Loucy (cell line): ENCODE data around the gene CD74.

Experiments
- H2AFZ ChIP-seq: fragments of 200-600 bp; sonication (generic); 2 replicates; pipeline ENCODE4 v1.6.0; 2016; ENCODE audit warnings: antibody characterized with exemption, mild to moderate bottlenecking, low read length, moderate library complexity
- H3F3A ChIP-seq: fragments of 200-600 bp; 2 replicates; pipeline ENCODE4 v1.6.0; 2016; ENCODE audit warnings: antibody characterized with exemption, low read depth, mild to moderate bottlenecking
- H3K27me3 ChIP-seq: fragments of 200-600 bp; sonication (generic); 2 replicates; pipeline ENCODE4 v1.6.1; 2014; ENCODE audit warnings: low read length, mild to moderate bottlenecking; ENCODE audit not compliant: insufficient read depth, poor library complexity, severe bottlenecking
- H3K36me3 ChIP-seq: fragments of 200-600 bp; sonication (generic); 2 replicates; pipeline ENCODE4 v1.6.1; 2016; ENCODE audit warnings: low read length; ENCODE audit not compliant: insufficient read depth
- H3K4me1 ChIP-seq: fragments of 200-600 bp; sonication (generic); 2 replicates; pipeline ENCODE4 v1.5.1; 2014; ENCODE audit warnings: low read length, mild to moderate bottlenecking; ENCODE audit not compliant: insufficient read depth, poor library complexity, severe bottlenecking
- H3K4me2 ChIP-seq: fragments of 200-600 bp; sonication (generic); 2 replicates; pipeline ENCODE4 v1.6.0; 2014; ENCODE audit warnings: antibody characterized with exemption, low read length, low read depth, mild to moderate bottlenecking; ENCODE audit not compliant: poor library complexity, severe bottlenecking
- H3K4me3 ChIP-seq: fragments of 200-600 bp; sonication (generic); 2 replicates; pipeline ENCODE4 v1.5.1; 2014; ENCODE audit warnings: low read length, mild to moderate bottlenecking, mixed read lengths; ENCODE audit not compliant: poor library complexity, severe bottlenecking
- H3K79me2 ChIP-seq: fragments of 200-600 bp; sonication (generic); 2 replicates; pipeline ENCODE4 v1.6.1; 2014; ENCODE audit warnings: low read length; ENCODE audit not compliant: insufficient read depth
- H3K9ac ChIP-seq: fragments of 200-600 bp; sonication (generic); 2 replicates; pipeline ENCODE4 v1.6.0; 2014; ENCODE audit warnings: mild to moderate bottlenecking, low read depth, low read length, moderate library complexity; ENCODE audit not compliant: poor library complexity, severe bottlenecking
- H3K9me2 ChIP-seq: fragments of 200-600 bp; sonication (generic); replicated peaks from 2 replicates; pipeline ENCODE4 v1.6.1; 2016; ENCODE audit warnings: low read depth, low read length, mixed read lengths
- H3K9me3 ChIP-seq: fragments of 200-600 bp; sonication (generic); 2 replicates; pipeline ENCODE4 v1.6.1; 2014; ENCODE audit warnings: mild to moderate bottlenecking, antibody characterized with exemption, low read length, low read depth; ENCODE audit not compliant: insufficient read depth
- H4K20me1 ChIP-seq: fragments of 200-600 bp; sonication (generic); 2 replicates; pipeline ENCODE4 v1.6.0; 2014; ENCODE audit warnings: antibody characterized with exemption, low read length, mild to moderate bottlenecking; ENCODE audit not compliant: insufficient read depth, poor library complexity, severe bottlenecking
- CTCF ChIP-seq: fragments of 200-600 bp; sonication (generic); conservative IDR thresholded peaks from 2 replicates; pipeline ENCODE4 v1.5.1; 2014; ENCODE audit warnings: mild to moderate bottlenecking, antibody characterized with exemption, low read length
- EZH2phosphoT487 ChIP-seq: fragments of 200-600 bp; IDR thresholded peaks from 2 replicates; pipeline ENCODE4 v1.6.1; 2018; ENCODE audit warnings: antibody characterized with exemption, mild to moderate bottlenecking, moderate library complexity, borderline replicate concordance

The CD74 gene

GRCh38 chr5:150449517-150450339, 37.0 kb upstream of the CD74 start, which contains the start of gene RPS14:
Gene RPS14, minus strand, starts transcription at chr5:150449739. Its CDS starts 2,006 bp downstream, at chr5:150447733.
- peak within 1 kb of the TSS; percentile 86 for H3K4me2 ChIP-seq
- TF ChIP-seq CTCF, result peak; percentile 83
- TF ChIP-seq EZH2phosphoT487, result no peak
- peak within 1 kb of the TSS; percentile 88 for H2AFZ ChIP-seq
- peaks cover 44% of the 10 kb centered on the region for H3K4me1 ChIP-seq
- H3F3A ChIP-seq, result no peaks in the 10 kb centered on the region
- H4K20me1 ChIP-seq, result peaks cover 47% of the 10 kb centered on the region
- H3K79me2 ChIP-seq, result peaks cover 49% of the 10 kb centered on the region
- peaks cover 33% of the 10 kb centered on the region for H3K36me3 ChIP-seq
- peaks cover 10% of the 10 kb centered on the region for H3K27me3 ChIP-seq
- H3K4me3 ChIP-seq, result peak within 1 kb of the TSS; percentile 86
- H3K9me3 ChIP-seq, result no peaks in the 10 kb centered on the region
- H3K9me2 ChIP-seq, result no peaks in the 10 kb centered on the region
- H3K9ac ChIP-seq, result peak within 1 kb of the TSS; percentile 98

DNA sequence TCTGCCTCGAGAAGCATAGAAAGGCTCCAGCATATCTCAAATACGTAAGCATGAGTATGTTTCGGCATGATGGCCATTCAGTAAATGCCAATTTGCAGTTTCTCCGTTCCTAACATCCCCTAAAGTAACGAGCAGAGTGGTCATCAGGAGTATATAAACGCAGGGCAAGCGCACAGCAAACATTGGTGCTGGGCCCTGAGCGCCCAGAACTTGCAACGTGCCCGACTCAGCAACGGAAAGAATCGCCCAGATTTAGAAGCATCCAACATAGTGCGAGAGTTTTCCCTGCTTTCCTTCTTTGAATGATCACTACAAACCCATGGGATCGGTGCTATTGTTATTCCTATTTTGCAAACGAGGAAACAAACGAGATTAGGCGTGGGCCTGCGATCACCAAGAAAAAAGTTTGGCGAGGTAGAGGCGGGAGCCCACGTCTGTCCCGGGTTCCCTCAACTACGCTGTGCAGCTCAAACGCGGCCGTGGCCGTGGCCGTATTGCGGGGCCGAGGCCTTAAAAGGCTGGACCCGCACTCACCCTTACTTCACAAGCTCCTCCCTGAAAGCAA, 36.3 kb upstream of the CD74 start:
- peaks cover 10% of the 10 kb centered on the region for H3K27me3 ChIP-seq
- H3K4me2 ChIP-seq, result peak overlapping the region; percentile 86
- peaks cover 37% of the 10 kb centered on the region for H3K4me1 ChIP-seq
- H3K9ac ChIP-seq, result peak overlapping the region; percentile 98
- H3K79me2 ChIP-seq, result peaks cover 55% of the 10 kb centered on the region
- no peaks in the 10 kb centered on the region for H3F3A ChIP-seq
- no peaks in the 10 kb centered on the region for H3K9me2 ChIP-seq
- H3K9me3 ChIP-seq, result no peaks in the 10 kb centered on the region
- peak overlapping the region; percentile 86 for H3K4me3 ChIP-seq
- H3K36me3 ChIP-seq, result peaks cover 40% of the 10 kb centered on the region
- TF ChIP-seq EZH2phosphoT487 (no peak), CTCF (no peak)
- peak overlapping the region; percentile 88; the same call in 1 of the 2 replicates for H2AFZ ChIP-seq
- H4K20me1 ChIP-seq, result peaks cover 54% of the 10 kb centered on the region

DNA sequence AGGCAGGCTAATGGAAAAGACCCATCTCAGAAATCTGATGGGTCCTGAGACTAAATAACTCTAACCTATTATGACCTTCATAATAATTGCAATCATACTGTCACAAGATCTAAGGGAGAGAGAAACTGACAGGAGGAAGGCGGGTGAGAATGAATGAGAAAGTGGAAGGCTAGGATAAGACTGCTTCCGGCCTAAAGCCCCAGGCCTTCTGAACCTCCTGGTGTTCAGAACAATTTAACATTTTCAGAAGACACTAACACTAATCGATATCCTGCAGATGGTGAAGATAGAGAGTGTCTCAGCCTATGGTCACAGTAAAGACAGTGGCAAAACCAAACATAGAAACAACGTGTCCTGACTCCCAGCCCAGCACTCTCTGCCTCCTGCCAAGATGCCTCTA, 35.6 kb upstream of the CD74 start:
- peaks cover 47% of the 10 kb centered on the region for H3K36me3 ChIP-seq
- peaks cover 57% of the 10 kb centered on the region for H4K20me1 ChIP-seq
- H3K9me2 ChIP-seq, result no peaks in the 10 kb centered on the region
- TF ChIP-seq EZH2phosphoT487 (no peak), CTCF (no peak)
- H3K4me3 ChIP-seq, result peak overlapping the region; percentile 86
- peak overlapping the region; percentile 86 for H3K4me2 ChIP-seq
- H3F3A ChIP-seq, result no peaks in the 10 kb centered on the region
- H3K9ac ChIP-seq, result peak overlapping the region; percentile 98
- peaks cover 10% of the 10 kb centered on the region for H3K27me3 ChIP-seq
- H3K9me3 ChIP-seq, result no peaks in the 10 kb centered on the region
- peaks cover 31% of the 10 kb centered on the region for H3K4me1 ChIP-seq
- peaks cover 62% of the 10 kb centered on the region for H3K79me2 ChIP-seq
- no peak overlapping the region for H2AFZ ChIP-seq
